Endodermal cell (in vitro differentiated cells): ENCODE measurements around the gene SF3B3. TPM values are rescaled to one million over a fixed set of nuclear protein-coding genes. Genes with fewer than 3 reads are reported as not detected.

Source experiments
- DNase-seq: peaks from one replicate; pipeline ENCODE4 v3.0.0-alpha.2; 2017
- H3K27ac ChIP-seq: 2 replicates; pipeline ENCODE4 v1.5.1; 2013; ENCODE audit warnings: mild to moderate bottlenecking, low read depth, low read length, moderate library complexity
- H3K27me3 ChIP-seq: 2 replicates; pipeline ENCODE4 v1.6.1; 2013; ENCODE audit warnings: mild to moderate bottlenecking, low read length, moderate library complexity; ENCODE audit not compliant: insufficient read depth, control insufficient read depth, poor library complexity, severe bottlenecking
- H3K36me3 ChIP-seq: 2 replicates; pipeline ENCODE4 v1.7.0; 2013; ENCODE audit warnings: mild to moderate bottlenecking, low read length, moderate library complexity; ENCODE audit not compliant: control insufficient read depth, insufficient read depth
- H3K4me1 ChIP-seq: one replicate; pipeline ENCODE4 v1.7.0; 2013; ENCODE audit warnings: low read length; ENCODE audit not compliant: control insufficient read depth, insufficient read depth
- H3K4me3 ChIP-seq: 2 replicates; pipeline ENCODE4 v1.5.1; 2013; ENCODE audit warnings: mild to moderate bottlenecking, low read length, moderate library complexity
- H3K9ac ChIP-seq: 2 replicates; pipeline ENCODE4 v1.6.1; 2013; ENCODE audit warnings: mild to moderate bottlenecking, low read length, moderate library complexity; ENCODE audit not compliant: poor library complexity, severe bottlenecking; ENCODE audit errors: extremely low read depth
- H3K9me3 ChIP-seq: 2 replicates; pipeline ENCODE4 v1.6.1; 2013; ENCODE audit warnings: mild to moderate bottlenecking, low read length, moderate library complexity; ENCODE audit not compliant: control insufficient read depth
- H3K27ac Mint-ChIP-seq: 2 replicates; pipeline ENCODE4 v1.8.0; 2020; ENCODE audit warnings: mixed read lengths
- H3K27me3 Mint-ChIP-seq: 2 replicates; pipeline ENCODE4 v1.8.0; 2021; ENCODE audit warnings: mild to moderate bottlenecking, mixed read lengths; ENCODE audit not compliant: insufficient read depth
- H3K36me3 Mint-ChIP-seq: 2 replicates; pipeline ENCODE4 v1.8.0; 2020; ENCODE audit warnings: low read depth, mixed read lengths
- H3K4me1 Mint-ChIP-seq: 2 replicates; pipeline ENCODE4 v1.8.0; 2020; ENCODE audit warnings: mixed read lengths
- H3K4me3 Mint-ChIP-seq: 2 replicates; pipeline ENCODE4 v1.8.0; 2020; ENCODE audit warnings: mild to moderate bottlenecking, moderate library complexity, mixed read lengths
- H3K9me3 Mint-ChIP-seq: 2 replicates; pipeline ENCODE4 v1.8.0; 2020; ENCODE audit warnings: mild to moderate bottlenecking, mixed read lengths
- CTCF ChIP-seq: fragments of 200-600 bp; sonication (generic); conservative IDR thresholded peaks from 2 replicates; pipeline ENCODE4 v1.5.0; 2021; ENCODE audit warnings: antibody characterized with exemption, mild to moderate bottlenecking
- WGBS, 2 experiments: methylation state at CpG; one replicate each; pipeline versions ENCODE4 v1.1.5 to v1.1.7; 2013; ENCODE audit warnings: missing lambda C conversion rate in 2 of 2, mixed read lengths in 1 of 2; ENCODE audit not compliant: insufficient coverage in 1 of 2, insufficient read length in 1 of 2; 5-methylcytosine and 5-hydroxymethylcytosine counted together
- total RNA-seq, 2 donors: library from RNA; stranded (reverse); fragmentation: NEBNext Ultra II Directional in 1 of 2; extraction: Animal tissue kit (Norgen Biotek cat#: 25700) in 1 of 2; gene quantifications; 2 replicates in 1 of 2; 3 replicates in 1 of 2; pipeline ENCODE4 v1.2.1, GENCODE V29; 2021

SF3B3 gene
- total RNA-seq, 2 donors from 2014 or later: 479 to 484 TPM

- WGBS, 2 experiments: 91 to 100% methylated on average over 2 to 5 of the region's 5 CpGs
- peaks cover 2% of the 10 kb centered on the region for H3K4me1 Mint-ChIP-seq
- H3K4me3 Mint-ChIP-seq: no peak overlapping the region
- peaks cover 8% of the 10 kb centered on the region for H3K36me3 Mint-ChIP-seq
- no peak for DNase-seq
- Histone ChIP-seq H3K4me1 (no peaks in the 10 kb centered on the region), H3K27ac (no peak overlapping the region), H3K27me3 (no peaks in the 10 kb centered on the region), H3K9me3 (no peaks in the 10 kb centered on the region), H3K4me3 (no peak overlapping the region), H3K9ac (no peak overlapping the region), H3K36me3 (peaks cover 11% of the 10 kb centered on the region)
- TF ChIP-seq CTCF: no peak
- H3K27me3 Mint-ChIP-seq: peaks cover 1% of the 10 kb centered on the region
- H3K27ac Mint-ChIP-seq: no peak overlapping the region
- no peaks in the 10 kb centered on the region for H3K9me3 Mint-ChIP-seq
Measured at GRCh38 chr16:70579248-70579647, 55.6 kb downstream of the SF3B3 start.

GRCh38 chr16:70579648-70580630 lies 56.3 kb downstream of the SF3B3 start:
- no peaks in the 10 kb centered on the region for H3K9me3 ChIP-seq
- H3K4me3 ChIP-seq: no peak overlapping the region
- WGBS, 2 experiments: 87 to 88% methylated on average over 12 to 21 of the region's 21 CpGs
- H3K27ac ChIP-seq: no peak overlapping the region
- Mint-ChIP-seq H3K4me3 (no peak overlapping the region), H3K27me3 (peaks cover 1% of the 10 kb centered on the region), H3K4me1 (peaks cover 2% of the 10 kb centered on the region), H3K27ac (peak overlapping the region; percentile 45), H3K36me3 (peaks cover 2% of the 10 kb centered on the region), H3K9me3 (no peaks in the 10 kb centered on the region)
- no peaks in the 10 kb centered on the region for H3K4me1 ChIP-seq
- TF ChIP-seq CTCF: no peak
- peak; percentile 68 for DNase-seq
- H3K9ac ChIP-seq: no peak overlapping the region
- peaks cover 4% of the 10 kb centered on the region for H3K36me3 ChIP-seq
- no peaks in the 10 kb centered on the region for H3K27me3 ChIP-seq

GRCh38 chr16:70582280-70582978 lies 58.8 kb downstream of the SF3B3 start:
- H3K4me1 Mint-ChIP-seq: peaks cover 2% of the 10 kb centered on the region
- no peak overlapping the region for H3K4me3 Mint-ChIP-seq
- peaks cover 1% of the 10 kb centered on the region for H3K27me3 Mint-ChIP-seq
- Histone ChIP-seq H3K27me3 (no peaks in the 10 kb centered on the region), H3K36me3 (no peaks in the 10 kb centered on the region), H3K4me3 (no peak overlapping the region), H3K27ac (no peak overlapping the region), H3K9me3 (no peaks in the 10 kb centered on the region), H3K9ac (no peak overlapping the region), H3K4me1 (no peaks in the 10 kb centered on the region)
- 90 to 95% methylated on average over 10 to 11 of the region's 11 CpGs for WGBS, 2 experiments
- H3K27ac Mint-ChIP-seq: no peak overlapping the region
- H3K9me3 Mint-ChIP-seq: no peaks in the 10 kb centered on the region
- peak; percentile 77 for DNase-seq
- TF ChIP-seq CTCF: peak; percentile 76
- H3K36me3 Mint-ChIP-seq: no peaks in the 10 kb centered on the region
